GM12864 (cell line): ENCODE data around the gene RFFL.
"Not testable (repeated sequence)": the region's sequence is repeated elsewhere in the genome, so short reads cannot be mapped to it uniquely, and the experiment has no call there.

Experiments used
- DNase-seq: peaks from one replicate; pipeline ENCODE4 v3.0.0-alpha.2; 2011; ENCODE audit warnings: low read depth
- H3K4me3 ChIP-seq: 2 replicates; pipeline ENCODE4 v1.5.1; 2011; ENCODE audit warnings: mild to moderate bottlenecking, low read depth, low read length, control low read depth
- CTCF ChIP-seq: IDR thresholded peaks from 2 replicates; pipeline ENCODE4 v1.5.1; 2011; ENCODE audit warnings: low read depth, mild to moderate bottlenecking, moderate library complexity, low read length, control low read depth, inconsistent platforms; ENCODE audit errors: missing control alignments

The RFFL gene

GRCh38 chr17:35006345-35006744, 57.2 kb downstream of the RFFL start:
- no peak for DNase-seq
- no peak for TF ChIP-seq CTCF
- no peak overlapping the region for H3K4me3 ChIP-seq

- no peak overlapping the region for H3K4me3 ChIP-seq
- no peak for TF ChIP-seq CTCF
- DNase-seq, result no peak
These were observed 59.7 kb downstream of the RFFL start for GRCh38 chr17:35003778-35004177.

- H3K4me3 ChIP-seq, result no peak overlapping the region
- no peak for TF ChIP-seq CTCF
- DNase-seq, result no peak
These were observed 60.5 kb downstream of the RFFL start for GRCh38 chr17:35002876-35003551.

GRCh38 chr17:35001549-35001948, 62.0 kb downstream of the RFFL start:
- no peak for DNase-seq
- H3K4me3 ChIP-seq, result no peak overlapping the region
- no peak for TF ChIP-seq CTCF

- DNase-seq, result not testable (repeated sequence)
These were observed 62.5 kb downstream of the RFFL start for GRCh38 chr17:35000965-35001364.

GRCh38 chr17:34999456-34999855, 64.1 kb downstream of the RFFL start:
- no peak for DNase-seq
- TF ChIP-seq CTCF, result no peak
- no peak overlapping the region for H3K4me3 ChIP-seq

More at GRCh38 chr17:35000965-35001364, 62.5 kb downstream of the RFFL start:
- not testable (repeated sequence) for H3K4me3 ChIP-seq

GRCh38 chr17:34998205-34998604, 65.3 kb downstream of the RFFL start:
- TF ChIP-seq CTCF, result peak; percentile 96
- peak; percentile 10 for DNase-seq
- H3K4me3 ChIP-seq, result no peak overlapping the region
